HG02938 (cell line): ENCODE results near the gene GRAMD4.
"Not testable (repeated sequence)": the region's sequence is repeated elsewhere in the genome, so short reads cannot be mapped to it uniquely, and the experiment has no call there.

Source experiments
- ATAC-seq: cut with Tn5 transposase; IDR thresholded peaks from one replicate; pipeline ENCODE4 v1.9.1; 2021; ENCODE audit warnings: mild to moderate bottlenecking, moderate library complexity; ENCODE audit not compliant: unreplicated experiment

Gene GRAMD4

GRCh38 chr22:46617986-46618647 is 2.1 kb upstream of the GRAMD4 start:
- no peak for ATAC-seq

- no peak for ATAC-seq
These were observed 1.5 kb upstream of the GRAMD4 start for GRCh38 chr22:46618667-46619066.

- no peak for ATAC-seq
These were observed 851 bp upstream of the GRAMD4 start for GRCh38 chr22:46619240-46619829.

GRCh38 chr22:46620588-46621242 is 529 bp downstream of the GRAMD4 start:
- ATAC-seq, result no peak

GRCh38 chr22:46621243-46621930 is 1.2 kb downstream of the GRAMD4 start:
- ATAC-seq, result not testable (repeated sequence)

GRCh38 chr22:46622081-46622521 is 1.9 kb downstream of the GRAMD4 start:
- ATAC-seq, result no peak

- no peak for ATAC-seq
These were observed 5.1 kb downstream of the GRAMD4 start for GRCh38 chr22:46625113-46625842.

- ATAC-seq, result no peak
These were observed 5.7 kb downstream of the GRAMD4 start for GRCh38 chr22:46625843-46626349.

GRCh38 chr22:46626356-46626755 is 6.2 kb downstream of the GRAMD4 start:
- no peak for ATAC-seq

GRCh38 chr22:46626911-46627805 is 7.0 kb downstream of the GRAMD4 start:
- no peak for ATAC-seq

- no peak for ATAC-seq
These were observed 7.8 kb downstream of the GRAMD4 start for GRCh38 chr22:46627806-46628482.

- ATAC-seq, result no peak
These were observed 8.6 kb downstream of the GRAMD4 start for GRCh38 chr22:46628756-46629155.

GRCh38 chr22:46629291-46629690 is 9.1 kb downstream of the GRAMD4 start:
- no peak for ATAC-seq

- ATAC-seq, result no peak
These were observed 10.9 kb downstream of the GRAMD4 start for GRCh38 chr22:46631113-46631512.

GRCh38 chr22:46632646-46633249 is 12.6 kb downstream of the GRAMD4 start:
- no peak for ATAC-seq

- ATAC-seq, result no peak
These were observed 13.2 kb downstream of the GRAMD4 start for GRCh38 chr22:46633334-46633890.

GRCh38 chr22:46634011-46634699 is 14.0 kb downstream of the GRAMD4 start:
- ATAC-seq, result no peak
